Measurements from ENCODE around the gene USP3.

Gene USP3

DNA sequence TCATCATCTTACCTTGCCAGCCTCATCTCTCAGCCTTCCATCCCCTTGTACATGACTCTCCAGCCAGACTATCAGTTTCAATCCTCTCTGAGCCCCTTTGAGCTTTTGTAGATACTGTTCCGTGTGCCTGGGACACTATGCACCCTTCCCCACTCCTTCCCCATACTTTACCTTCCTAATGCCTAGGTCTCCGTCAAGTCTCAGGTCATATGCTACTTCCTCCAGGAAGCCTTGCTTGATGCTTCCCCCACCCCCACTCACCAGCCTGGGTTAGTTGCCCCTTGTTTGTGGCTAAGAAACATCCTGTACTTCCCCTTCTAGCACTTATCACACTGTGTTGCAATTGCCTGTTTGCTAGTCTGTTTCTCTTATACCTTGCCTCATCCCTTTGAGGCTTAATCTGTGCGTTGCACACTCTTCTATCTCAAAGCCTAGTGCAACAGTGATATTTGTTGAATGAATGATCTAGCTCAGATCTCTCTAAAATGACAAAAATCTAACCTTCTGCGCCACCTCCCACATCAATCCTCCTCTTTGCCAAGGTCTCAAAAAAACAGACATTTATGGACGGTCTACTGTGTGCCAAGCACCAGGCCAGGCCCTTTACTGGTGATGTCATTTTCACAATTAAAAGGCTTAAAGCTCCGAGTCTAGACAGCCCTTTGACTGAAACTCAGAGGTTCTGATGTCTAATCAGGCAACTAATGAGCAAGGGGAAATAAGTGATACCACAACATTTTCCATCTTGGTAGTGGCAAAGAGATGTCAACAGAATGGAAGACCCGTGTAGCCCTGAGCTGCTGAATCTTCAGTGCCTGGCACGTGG lies 6.5 kb upstream of the USP3 start:
- no peak for DNase-seq (ENCODE audit: low read depth)

DNA sequence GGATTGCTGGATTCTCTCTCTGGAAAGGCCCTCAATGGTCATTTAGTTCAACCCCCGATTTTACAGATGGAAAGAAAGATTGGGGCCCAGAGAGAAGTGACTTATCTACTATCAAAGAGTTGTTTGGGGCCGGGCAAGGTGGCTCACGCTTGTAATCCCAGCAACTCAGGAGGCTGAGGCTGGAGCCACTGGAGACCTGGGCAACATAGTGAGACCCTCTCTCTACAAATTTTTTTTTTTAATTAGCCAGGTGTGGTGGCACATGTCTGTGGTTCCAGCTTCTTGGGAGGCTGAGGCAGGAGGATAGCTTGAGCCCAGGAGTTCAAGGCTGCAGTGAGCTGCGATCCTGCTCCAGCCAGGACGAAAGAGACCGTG lies 5.2 kb upstream of the USP3 start:
- no peak for DNase-seq (ENCODE audit: low read depth)

DNA sequence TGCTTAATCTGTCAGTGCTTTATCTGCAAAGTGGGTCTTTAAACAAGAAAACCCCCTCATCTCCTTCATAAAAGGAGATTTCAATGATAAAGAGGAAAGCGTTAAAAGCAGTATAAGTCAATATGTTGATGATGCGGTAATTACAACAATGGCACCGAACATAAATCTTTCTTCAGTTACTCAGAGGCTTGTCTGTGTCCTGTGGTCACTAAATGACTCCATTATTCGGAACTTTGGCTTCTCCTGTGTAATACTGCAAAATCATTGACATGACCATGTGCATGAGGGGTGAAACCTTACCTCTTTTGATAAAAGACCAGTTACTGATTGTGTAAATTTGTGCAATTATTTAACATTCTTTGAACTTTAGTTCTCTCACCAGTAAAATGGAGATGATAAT lies 4.8 kb upstream of the USP3 start:
- no peak for DNase-seq (ENCODE audit: low read depth)

DNA sequence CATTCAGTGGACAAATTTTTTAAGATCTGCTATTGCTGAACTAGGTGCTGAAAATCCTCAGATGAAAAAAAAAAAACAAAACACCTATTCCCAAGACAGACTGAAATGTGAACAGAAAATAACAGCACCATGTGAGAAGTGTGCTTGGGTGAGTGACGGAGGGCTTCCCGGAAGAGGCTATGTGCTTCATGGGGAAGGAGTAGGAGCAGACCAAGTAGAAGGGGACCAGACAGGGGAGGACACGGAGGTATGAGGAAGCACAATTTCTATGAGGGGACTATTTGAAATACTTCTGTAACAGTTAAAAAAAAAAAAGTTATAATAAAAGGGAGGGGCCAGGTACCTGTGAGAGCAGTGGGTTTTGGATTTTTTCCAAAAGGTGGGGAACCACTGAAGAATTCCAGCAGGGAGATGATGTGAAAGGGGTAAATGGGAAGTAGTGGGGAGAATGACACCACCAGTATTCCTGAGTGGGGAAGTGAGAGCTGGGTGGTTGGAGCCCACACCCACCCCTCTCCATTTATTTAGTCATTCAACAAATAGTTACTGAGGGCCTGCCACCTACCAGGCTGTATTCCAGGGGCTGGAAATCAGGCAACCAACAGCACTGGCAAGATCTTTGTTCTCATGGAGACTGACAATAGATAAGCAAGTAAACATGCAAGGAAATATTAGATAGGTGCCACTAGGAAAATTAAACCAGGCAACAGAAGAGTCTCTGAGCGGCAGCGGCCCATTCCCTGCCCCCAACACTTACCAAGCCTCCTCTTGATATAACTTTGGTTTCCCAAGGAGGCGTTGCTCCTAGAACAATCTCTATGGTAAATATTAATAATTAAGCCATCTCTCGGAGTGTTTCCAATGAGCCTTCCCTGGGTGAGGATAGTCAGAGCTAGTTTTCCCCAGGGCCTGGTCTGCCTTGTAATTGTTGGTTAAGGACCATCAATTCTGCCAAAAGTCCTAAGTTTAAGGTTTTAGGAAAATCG lies 3.8 kb upstream of the USP3 start:
- no peak for DNase-seq (ENCODE audit: low read depth)

DNA sequence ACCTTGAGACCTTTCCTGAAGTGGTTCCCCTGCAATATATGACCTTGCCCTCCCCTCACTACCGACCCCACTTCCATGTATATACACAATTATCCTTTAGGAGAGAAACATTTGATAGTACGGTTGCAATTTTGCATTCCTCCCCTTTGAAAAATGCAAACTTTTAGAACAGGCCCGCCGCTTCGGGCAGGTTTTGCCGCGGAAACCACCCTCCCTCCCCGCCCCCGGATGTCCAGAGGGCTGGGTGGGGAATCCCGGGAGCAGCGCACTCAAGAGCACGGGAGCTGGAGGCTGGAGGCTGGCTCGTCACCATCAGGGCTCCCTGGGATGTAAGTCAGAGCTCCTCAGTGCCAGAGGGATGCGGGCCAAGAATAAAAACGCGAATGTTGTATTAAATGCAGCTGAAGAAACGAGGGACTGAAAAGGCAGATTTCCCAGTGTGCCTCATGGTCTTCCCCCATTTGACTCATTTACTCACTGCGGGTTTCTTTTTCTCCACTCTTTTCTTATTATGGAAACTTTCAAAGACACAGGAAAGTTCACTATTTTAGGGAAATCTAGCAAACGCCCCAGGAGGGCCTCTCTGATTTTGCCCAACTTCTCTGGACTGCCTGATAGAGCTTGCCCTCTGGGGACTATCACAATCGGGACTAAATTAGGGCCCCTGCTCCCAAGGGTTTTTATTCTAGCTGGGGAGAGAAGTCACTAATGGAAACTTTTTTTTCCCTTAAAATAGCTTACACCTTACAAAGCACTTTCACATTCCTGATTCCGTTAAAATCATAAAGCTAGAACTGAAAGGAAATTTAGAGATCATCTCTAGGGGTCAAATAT lies 2.9 kb upstream of the USP3 start:
- no peak for DNase-seq (ENCODE audit: low read depth)

DNA sequence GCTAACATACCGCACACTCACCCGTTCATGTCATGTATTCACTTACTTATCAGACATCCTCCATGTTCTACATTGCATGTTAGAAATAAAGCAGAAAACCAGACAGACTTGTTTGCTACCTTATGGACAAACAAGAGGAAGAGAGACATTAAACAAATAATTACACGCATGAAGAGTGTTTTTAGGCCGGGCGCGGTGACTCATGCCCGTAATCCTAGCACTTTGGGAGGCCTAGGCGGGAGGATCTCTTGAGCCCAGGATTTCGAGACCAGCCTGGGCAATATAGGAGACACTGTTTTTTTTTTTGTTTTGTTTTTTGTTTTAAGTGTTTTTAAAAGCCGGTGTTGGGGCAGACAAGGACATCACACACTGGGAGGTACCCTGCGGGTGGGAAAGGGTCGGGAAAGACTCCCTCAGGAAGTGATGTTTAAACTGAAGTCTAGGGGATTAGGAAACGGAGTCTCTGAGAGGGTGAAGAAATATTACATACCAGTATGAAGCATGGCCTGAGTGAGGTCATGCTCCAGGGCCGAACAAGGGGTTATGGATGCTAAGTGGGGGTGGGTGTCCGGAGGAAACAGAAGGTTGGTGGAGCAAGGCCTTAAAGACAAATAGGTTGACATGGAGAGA lies 2.1 kb upstream of the USP3 start:
- DNase-seq (ENCODE audit: low read depth), result no peak

DNA sequence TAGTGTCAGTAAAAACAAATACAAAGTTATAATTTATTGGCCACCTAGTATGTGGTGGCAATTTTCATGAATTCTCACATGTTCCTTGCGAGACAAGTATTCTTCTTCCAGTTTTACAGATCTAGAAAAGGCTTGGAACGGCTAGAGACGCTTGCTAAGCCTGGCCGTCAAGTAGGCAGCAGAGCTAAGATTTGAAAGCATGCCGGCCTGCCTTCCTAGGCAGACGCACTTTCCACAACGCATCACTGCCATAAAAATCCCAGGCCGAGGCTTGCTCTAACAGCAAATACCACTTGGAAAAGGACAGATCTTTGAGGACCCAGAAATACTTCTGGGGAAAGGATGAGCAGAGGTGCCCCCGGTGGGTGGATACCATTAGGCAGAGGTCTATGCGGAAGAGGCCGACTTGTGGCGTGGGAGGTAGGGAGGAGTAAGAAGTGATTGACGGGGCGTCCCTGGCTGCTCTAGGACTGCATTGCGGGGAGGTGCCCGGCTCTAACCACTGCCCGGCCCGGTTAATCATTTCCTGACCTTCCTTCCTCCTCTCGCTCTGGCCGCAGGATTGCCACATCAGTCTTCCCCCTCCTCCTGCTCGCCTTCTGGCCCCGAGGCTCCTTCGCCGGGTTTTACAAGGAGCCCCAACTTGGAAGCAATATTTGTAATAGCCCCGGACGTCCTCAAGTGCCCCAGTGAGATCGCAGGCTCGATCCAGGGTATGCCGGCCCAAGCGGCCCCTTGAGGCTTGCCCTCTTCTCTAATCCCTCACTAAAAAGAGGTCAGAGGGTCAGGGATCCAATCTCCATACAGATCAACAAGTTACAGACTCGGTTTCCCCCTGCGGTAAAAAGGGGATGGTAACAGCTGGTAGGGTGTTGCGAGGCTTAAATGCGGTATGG lies 1.3 kb upstream of the USP3 start:
- DNase-seq (ENCODE audit: low read depth), result peak; percentile 73

DNA sequence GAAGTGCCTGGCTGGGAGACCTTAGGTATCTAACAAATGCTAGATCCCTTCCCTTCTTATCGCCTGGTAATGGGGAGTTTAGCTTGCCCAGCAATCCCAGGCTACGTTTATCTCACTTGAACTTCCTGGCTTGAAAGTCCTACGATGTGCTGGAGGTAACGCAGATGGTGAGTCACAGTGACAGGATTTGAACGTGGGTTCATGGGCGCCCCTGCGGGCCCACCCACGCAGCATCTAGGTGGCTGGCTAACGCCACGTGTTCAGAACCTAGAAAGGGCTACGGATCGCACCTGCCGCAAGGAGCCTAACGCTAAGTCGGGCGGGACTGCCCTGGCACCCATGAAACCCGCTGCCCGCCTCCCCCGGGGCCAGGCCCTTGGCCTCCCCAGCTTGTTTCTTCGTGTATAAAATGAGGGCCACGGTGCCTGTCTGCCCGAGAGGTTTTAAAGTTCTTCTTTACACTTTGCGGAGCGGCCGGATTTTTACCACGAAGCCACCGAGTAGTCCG lies 600 bp upstream of the USP3 start:
- peak; percentile 93 for DNase-seq (ENCODE audit: low read depth)

DNA sequence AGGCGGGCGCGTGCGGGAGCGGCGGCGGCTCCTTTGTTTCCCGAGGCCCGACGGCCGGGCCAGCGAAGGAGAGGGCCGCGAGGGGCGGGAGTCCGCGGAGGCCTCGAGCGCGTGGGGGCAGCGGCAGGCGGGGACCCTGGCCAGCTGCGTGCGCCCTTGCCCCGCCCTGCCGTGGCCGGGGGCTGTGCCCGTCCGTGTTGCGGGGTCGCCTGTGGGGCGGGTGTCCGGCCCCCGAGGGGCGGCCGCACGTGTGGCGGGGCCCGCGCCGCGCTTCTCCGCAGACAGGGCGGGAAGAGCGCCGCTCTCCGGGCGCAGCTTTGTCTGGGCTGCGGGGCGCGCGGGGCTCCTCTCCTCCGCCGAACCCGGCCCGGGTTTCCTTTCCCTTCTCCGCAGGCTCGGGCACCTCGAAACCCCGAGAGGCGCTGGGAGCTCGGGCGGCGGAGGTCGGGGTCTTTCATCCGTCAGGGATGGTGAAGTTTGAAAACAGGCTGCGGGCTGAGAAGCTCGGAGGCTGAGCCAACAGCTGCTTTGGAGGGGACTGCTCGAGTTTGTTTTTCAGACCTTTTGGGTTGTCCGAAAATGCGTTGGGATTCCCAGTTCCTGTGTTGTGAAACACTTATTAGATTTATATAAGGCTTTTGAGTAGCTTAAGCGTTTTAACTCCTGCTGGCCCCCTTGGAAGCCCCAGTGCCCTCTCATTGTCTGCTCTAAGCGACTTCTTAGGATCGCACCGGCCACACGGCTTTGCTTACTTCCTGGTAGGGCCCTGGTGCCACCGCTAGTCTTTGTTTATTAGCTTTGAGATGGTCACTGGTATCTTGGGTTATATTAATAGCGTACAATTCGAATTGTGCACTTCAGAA lies 817 bp downstream of the USP3 start:
- DNase-seq (ENCODE audit: low read depth), result no peak

DNA sequence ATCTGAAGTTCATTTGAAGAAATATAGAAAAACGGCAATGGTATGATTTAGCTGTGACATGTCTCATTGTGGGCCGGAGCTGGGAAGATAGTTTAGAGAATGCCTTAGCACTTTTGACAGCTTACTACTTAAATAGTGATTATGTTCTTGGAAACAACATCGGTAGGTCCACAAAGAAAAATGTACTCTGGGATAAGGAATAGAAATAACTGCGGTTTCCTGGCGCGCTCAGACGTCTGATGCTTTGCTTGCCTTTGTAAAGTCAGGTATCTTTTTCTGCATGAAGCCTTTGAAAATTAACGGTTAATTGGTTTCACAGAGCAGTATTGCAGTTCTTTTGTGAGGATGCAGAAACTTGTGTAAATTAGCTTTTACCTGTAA lies 1.4 kb downstream of the USP3 start:
- no peak for DNase-seq (ENCODE audit: low read depth)

DNA sequence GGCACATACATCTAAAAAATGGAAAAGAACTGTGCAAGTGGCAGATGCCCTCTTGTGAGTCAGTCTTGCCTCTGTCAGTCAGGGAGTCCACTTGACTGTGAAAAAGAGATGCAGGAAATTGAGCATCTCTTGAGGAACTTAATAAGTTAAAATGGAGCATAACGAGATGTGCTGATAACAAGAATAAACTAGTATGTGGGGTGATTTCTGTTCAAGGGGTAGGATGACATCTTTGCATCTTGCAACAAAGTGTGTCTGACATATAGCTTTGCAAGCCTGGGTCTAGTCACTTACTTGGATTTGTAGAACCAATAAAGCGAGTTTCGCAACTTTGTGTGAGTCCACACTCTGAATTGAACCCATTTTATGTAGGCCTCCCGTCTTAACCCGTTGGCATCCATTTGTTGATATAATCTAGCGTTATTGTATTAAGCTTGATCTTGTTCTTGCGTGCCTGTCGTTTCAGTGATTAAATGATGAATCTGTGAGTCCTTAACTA lies 2.2 kb downstream of the USP3 start:
- DNase-seq (ENCODE audit: low read depth), result no peak

DNA sequence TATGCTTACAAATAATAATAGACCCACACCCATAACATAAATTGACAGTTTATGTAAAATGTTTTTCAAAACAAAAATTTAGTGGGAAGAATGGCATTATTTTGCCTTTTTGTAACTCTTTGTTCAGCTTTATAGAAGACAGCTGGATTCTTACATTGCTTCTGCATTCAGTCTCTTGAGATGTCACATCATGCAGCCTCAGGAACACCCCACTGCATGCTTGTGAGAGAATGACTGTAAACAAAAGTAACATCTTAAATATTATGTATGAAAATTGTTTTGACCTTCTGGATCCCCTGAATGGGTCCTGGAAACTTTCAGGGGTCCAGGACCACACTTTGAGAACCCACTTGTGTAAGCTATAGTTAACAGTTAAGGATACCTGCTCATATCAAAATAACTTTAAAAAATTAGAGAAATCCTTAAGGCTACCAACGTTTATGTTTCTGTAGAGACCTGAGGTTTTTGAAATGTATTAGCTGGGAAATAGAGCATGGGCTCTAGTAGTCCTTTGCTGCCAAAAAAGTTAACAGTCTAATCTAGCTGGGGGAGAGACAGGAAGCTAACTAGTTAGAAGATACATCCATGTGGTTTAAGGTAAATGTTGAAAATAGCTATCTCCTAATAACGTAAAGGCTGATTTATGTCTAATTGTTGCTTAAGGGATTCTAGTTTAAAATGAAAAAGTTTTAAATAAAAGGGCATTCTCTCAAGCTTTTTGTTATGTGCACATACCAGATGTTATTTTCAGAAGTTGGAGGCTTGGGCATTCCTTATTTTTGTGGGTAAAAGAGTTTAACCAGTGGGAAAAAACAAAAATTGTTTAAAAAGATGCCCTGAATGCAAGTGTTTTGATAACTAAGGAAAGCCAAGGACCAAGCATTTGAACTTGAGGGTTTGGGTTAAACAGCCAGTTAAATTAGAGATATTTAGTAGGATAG lies 3.8 kb downstream of the USP3 start:
- DNase-seq (ENCODE audit: low read depth), result no peak

DNA sequence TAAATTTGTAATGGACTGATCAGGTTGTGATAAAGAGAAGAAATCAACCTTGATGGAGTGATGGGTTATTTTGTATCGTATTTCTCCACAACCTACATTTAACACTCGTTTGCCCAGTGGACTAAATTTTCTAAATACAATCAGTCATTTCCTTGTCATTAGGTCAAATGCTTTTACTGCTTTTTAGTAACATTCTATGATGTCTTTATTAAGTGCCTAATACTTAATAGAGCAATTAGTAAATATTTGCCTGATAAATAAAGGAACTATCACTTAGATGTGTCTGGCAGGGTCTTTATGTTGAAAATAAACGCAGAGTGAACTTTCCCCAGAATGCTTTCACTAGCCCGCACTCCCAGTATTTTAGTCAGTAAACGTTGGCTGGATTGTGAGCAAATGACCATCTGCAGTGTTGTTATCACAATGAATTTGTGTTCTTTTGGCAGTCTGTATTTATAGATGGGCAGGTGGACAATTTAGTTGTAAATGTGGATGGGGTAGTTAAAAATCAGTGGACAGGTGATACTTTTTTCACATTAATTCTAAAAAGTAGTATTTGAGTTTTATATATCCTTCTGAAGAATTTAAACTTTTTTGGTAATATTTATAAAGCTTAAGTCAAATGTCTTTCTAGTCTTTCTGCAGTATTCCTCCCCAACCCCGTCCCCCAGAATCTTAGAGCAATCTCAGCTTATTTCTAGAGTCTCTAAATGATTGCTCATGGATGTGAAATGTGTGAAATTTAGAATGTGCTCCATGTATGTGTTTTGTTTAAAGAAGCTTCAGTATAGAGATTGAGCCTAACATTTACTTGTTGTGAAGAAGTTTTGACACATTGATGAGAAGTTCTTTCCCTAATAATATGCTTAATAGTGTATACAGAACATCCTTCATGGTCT lies 4.9 kb downstream of the USP3 start:
- no peak for DNase-seq (ENCODE audit: low read depth)

DNA sequence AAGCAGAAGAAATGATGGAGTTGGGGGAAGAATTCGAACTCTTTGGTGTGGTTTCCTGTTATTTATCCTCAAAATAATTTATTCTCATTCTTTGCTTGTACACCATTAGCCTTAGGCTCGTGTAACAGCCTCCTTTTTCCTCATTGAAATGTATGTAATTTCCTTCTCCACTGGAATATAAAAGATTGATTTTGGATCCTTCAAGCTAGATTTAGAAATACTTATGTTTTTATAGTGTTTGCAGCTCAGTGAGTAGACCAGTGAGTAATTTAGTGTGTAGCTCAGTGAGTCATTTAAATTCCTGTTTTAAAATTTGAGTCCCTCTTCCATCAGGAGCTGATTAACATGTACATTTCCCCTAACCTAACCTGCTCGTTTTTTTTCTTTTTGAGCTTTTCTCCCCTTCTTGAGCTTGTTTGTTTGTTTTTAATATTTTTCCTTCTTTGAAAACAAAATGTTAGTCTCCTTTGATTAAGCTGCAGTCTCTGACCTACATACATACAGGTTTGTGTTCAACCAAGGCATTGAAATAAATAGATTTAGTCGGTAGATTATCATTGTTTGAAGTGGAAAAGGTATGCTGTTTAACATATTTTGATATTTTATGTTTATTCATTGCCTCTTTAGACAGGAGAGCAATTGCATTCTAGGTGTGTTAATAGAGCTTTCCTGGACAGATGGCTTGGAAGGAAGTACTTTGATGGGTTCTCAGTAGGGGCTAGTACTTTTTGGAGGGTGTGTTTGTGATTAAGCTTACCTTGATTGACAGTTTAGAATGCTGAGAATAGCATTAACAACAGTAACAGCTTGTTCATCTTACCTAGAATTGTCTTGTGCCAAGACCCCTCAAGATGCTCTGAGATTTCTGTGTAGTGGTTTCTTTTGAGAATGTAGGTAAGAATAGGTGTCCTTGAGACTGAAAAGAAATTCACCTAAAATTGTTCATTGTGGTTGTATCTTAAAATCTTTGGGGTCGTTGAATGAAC lies 5.9 kb downstream of the USP3 start:
- DNase-seq (ENCODE audit: low read depth), result no peak

DNA sequence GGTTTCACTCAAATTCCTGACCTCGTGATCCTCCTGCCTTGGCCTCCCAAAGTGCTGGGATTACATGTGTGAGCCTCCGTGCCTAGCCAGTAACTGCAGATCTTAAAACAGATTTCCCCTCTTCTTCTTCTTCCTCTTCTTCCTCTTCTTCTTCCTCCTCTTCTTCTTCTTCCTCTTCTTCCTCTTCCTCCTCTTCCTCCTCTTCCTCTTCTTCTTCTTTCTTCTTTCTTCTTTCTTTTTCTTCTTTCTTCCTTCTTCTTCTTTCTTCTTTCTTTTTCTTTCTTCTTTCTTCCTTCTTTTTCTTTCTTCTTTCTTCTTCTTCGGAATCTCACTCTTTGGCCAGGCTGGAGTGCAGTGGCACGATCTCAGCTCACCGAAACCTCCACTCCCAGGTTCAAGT lies 7.8 kb downstream of the USP3 start:
- no peak for DNase-seq (ENCODE audit: low read depth)

DNA sequence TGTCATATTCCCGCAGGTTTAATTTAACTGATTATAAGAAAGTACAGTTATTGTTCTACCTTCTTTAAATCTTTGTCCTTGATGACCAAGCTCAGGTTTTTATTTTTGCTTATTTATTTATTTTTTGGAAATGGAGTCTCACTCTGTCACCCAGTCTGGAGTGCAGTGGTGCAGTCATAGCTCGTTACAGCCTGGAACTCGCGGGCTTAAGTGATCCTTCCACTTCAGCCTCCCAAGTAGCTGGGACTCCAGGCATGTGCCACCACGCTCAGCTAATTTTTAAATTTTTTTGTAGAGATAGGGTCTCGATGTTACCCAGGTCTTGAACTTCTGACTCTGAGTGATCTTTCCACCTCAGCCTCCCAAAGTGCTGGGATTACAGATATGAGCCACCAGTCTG lies 8.9 kb downstream of the USP3 start:
- DNase-seq (ENCODE audit: low read depth), result no peak
